Subcutaneous abdominal adipose tissue (tissue), 5 donors: ENCODE results near the gene IFNL2.
"Not testable (repeated sequence)": the region's sequence is repeated elsewhere in the genome, so short reads cannot be mapped to it uniquely, and the experiment has no call there.

Experiments
- H3K27ac ChIP-seq: one replicate; pipeline ENCODE4 v1.7.0; 2013; ENCODE audit warnings: low read depth, mild to moderate bottlenecking, inconsistent platforms, low read length, moderate library complexity
- H3K27me3 ChIP-seq, 5 donors: one replicate each; pipeline ENCODE4 v1.7.0; 2013; ENCODE audit warnings: low read length in 5 of 5, inconsistent platforms in 1 of 5; ENCODE audit not compliant: control insufficient read depth in 5 of 5, insufficient read depth in 4 of 5
- H3K36me3 ChIP-seq, 5 donors: one replicate each; pipeline ENCODE4 v1.7.0; 2013; ENCODE audit warnings: low read length in 5 of 5; ENCODE audit not compliant: control insufficient read depth in 5 of 5, insufficient read depth in 5 of 5
- H3K4me1 ChIP-seq, 5 donors: one replicate each; pipeline ENCODE4 v1.7.0; 2013; ENCODE audit warnings: low read length in 5 of 5, mild to moderate bottlenecking in 3 of 5, moderate library complexity in 1 of 5; ENCODE audit not compliant: control insufficient read depth in 5 of 5, insufficient read depth in 5 of 5
- H3K4me3 ChIP-seq, 5 donors: one replicate each; pipeline ENCODE4 v1.7.0; 2013; ENCODE audit warnings: low read length in 5 of 5, low read depth in 1 of 5
- H3K9ac ChIP-seq, 5 donors: one replicate each; pipeline ENCODE4 v1.7.0; 2013; ENCODE audit warnings: low read length in 5 of 5, mild to moderate bottlenecking in 4 of 5, moderate library complexity in 3 of 5
- H3K9me3 ChIP-seq, 5 donors: one replicate each; pipeline ENCODE4 v1.7.0; 2013; ENCODE audit warnings: low read length in 5 of 5; ENCODE audit not compliant: control insufficient read depth in 5 of 5
- donor health status: healthy.
- donor health status: healthy.
- donor health status: healthy.
- donor health status: healthy.
- donor health status: healthy.

Gene IFNL2

DNA sequence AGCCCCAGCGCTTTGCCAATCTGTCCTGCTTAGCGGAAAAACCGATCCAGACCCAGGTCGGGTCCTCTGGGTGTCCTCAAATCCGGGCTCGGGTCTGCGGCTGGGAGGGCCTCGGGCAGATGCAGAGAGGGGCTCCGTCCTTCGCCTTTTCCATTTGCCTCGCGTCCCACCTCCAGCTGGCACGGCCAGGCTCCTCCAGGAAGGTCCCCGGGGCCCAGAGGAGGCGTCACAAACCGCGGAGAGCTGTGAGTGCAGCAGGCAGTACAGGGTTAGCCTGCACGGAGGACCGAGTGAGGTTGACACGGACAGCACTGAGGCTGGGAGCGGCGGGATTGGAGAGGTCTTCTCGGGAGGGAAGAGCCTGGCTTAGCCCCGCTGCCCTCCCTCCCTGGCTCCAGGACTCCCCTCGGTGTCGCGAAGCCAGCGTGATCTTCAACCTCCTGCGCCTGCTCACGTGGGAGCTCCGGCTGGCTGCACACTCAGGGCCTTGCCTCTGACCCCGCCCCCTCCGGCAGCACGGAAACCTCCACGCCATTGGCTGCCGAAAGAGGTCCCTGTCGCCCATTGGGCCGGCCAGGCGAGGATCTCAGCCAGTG lies 2.8 kb upstream of the IFNL2 start:
- Histone ChIP-seq H3K9ac (no peak overlapping the region), H3K4me3 (no peak overlapping the region), H3K27me3 (peaks cover 29 to 48% (median 44%) of the 10 kb centered on the region in 5 donors), H3K4me1 (peaks cover 0 to 21% (median 17%) of the 10 kb centered on the region in 5 donors), H3K27ac (no peak overlapping the region), H3K9me3 (no peaks in the 10 kb centered on the region), H3K36me3 (no peaks in the 10 kb centered on the region)

DNA sequence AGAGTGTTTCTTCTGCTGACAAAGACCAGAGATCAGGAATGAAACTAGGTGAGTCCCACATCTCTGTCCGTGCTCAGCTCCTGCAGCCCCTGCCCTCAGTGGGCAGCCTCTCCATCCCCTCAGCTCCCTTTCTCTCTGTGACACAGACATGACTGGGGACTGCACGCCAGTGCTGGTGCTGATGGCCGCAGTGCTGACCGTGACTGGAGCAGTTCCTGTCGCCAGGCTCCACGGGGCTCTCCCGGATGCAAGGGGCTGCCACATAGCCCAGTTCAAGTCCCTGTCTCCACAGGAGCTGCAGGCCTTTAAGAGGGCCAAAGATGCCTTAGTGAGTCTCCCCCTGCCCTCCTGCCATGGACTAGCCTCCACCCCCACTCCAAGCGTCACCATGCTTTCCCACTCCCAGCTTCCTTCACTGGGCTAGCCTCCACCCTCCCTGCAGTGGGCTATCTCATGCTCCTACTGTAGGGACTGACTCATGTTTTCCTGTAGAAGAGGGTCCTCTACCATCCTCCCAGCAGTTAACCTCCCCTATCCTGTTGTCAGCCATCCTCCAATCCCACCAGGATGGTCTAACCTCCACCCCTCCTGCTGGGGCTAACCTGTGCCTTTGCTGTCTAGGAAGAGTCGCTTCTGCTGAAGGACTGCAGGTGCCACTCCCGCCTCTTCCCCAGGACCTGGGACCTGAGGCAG lies 481 bp downstream of the IFNL2 start:
- not testable (repeated sequence) for H3K9me3 ChIP-seq, H3K36me3 ChIP-seq, H3K9ac ChIP-seq, H3K27ac ChIP-seq, H3K4me3 ChIP-seq
- peaks cover 0 to 19% (median 17%) of the 10 kb centered on the region in 5 donors for H3K4me1 ChIP-seq
- H3K27me3 ChIP-seq = peaks cover 24 to 36% (median 26%) of the 10 kb centered on the region in 5 donors

DNA sequence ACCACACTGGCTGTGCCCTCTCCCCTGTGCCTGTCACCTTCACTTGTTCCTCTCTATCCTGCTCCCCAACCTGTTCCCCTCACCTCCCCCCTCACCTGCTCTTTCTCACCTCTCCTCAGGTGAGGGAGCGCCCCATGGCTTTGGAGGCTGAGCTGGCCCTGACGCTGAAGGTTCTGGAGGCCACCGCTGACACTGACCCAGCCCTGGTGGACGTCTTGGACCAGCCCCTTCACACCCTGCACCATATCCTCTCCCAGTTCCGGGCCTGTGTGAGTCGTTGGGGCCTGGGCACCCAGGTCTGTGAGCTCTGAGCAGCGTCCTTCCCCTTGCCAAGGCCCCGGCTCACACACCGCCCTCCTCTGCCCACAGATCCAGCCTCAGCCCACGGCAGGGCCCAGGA lies 1.2 kb downstream of the IFNL2 start:
- not testable (repeated sequence) for H3K9ac ChIP-seq, H3K4me3 ChIP-seq, H3K27ac ChIP-seq, H3K9me3 ChIP-seq, H3K36me3 ChIP-seq
- H3K4me1 ChIP-seq = peaks cover 0 to 12% (median 12%) of the 10 kb centered on the region in 5 donors
- peaks cover 17 to 29% (median 19%) of the 10 kb centered on the region in 5 donors for H3K27me3 ChIP-seq

DNA sequence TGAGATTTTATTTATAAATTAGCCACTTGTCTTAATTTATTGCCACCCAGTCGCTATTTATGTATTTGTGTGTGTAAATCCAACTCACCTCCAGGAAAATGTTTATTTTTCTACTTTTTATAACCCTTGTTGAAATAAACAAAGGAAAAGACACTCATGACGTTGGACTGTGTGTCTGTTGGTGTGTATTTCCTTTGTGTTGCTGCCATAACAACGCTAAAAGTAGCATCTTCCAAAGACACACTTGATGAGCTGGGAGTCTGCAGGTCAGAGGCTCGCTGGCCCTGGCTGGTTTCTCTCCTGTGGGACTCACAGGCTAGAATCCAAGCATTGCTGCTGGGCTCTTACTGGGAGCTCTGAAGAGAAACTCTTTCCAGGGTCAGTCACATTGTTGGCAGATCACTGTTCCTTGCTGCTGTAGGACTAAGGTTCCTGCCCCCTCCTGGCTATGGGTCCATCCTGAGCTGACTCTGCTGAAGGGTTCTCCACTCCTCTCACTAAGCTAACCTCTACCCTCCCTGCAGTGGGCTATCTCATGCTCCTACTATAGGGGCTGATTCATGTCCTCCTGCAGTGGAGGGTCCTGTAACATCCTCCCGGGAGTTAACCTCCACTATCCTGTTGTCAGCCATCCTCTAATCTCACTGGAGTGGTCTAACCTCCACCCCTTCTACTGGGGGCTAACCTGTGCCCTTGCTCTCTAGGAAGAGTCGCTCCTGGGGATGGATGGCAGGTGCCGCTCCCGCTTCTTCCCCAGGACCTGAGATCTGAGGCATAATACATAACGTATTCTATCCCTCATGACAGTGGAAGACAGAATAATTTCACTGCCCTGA lies 2.1 kb downstream of the IFNL2 start:
- H3K4me3 ChIP-seq = no peak overlapping the region
- H3K4me1 ChIP-seq = peaks cover 0 to 4% (median 4%) of the 10 kb centered on the region in 5 donors
- no peak overlapping the region for H3K9ac ChIP-seq
- no peaks in the 10 kb centered on the region for H3K36me3 ChIP-seq
- peaks cover 8 to 20% (median 12%) of the 10 kb centered on the region in 5 donors for H3K27me3 ChIP-seq
- H3K9me3 ChIP-seq = no peaks in the 10 kb centered on the region
- H3K27ac ChIP-seq = no peak overlapping the region

DNA sequence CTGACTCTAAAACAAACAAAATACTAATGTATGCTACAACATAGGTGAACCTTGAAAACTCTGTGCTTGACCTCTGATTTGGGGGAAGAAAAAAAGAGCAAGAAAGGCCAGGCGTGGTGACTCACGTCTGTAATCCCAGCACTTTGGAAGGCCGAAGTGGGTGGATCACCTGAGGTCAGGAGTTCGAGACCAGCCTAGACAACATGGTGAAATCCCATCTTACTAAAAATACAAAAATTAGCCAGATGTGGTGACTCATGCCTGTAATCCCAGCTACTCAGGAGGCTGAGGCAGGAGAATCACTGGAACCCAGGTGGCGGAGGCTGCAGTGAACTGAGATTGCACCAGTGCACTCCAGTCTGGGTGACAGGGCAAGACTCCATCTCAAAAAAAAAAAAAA lies 5.7 kb downstream of the IFNL2 start:
- not testable (repeated sequence) for H3K27ac ChIP-seq, H3K9me3 ChIP-seq, H3K4me1 ChIP-seq, H3K36me3 ChIP-seq, H3K4me3 ChIP-seq, H3K9ac ChIP-seq
- H3K27me3 ChIP-seq = peaks cover under 1 to 16% (median 8%) of the 10 kb centered on the region in 5 donors

DNA sequence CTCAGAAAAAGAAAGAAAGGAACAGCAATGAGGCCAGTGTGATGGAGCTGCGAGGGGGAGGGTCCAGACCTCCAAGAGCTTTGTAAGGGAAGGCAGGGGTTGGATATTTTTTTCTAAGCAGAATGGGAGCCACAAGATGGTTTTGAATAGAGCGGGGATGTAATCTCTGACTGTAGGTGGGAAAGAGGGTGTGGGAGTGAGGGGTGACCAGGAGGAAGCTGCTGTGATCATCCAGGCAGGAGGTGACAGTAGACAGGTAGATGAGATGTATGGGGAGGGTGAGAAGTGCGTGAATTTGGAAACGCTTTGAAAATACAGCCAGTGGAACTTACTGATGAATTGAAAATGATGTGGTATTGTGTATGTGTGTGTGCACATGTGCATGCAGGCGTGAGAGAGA lies 7.4 kb downstream of the IFNL2 start:
- no peak overlapping the region for H3K4me3 ChIP-seq
- H3K27me3 ChIP-seq = peaks cover 0 to 10% (median 3%) of the 10 kb centered on the region in 5 donors
- H3K36me3 ChIP-seq = no peaks in the 10 kb centered on the region
- no peaks in the 10 kb centered on the region for H3K9me3 ChIP-seq
- H3K4me1 ChIP-seq = no peaks in the 10 kb centered on the region
- H3K27ac ChIP-seq = no peak overlapping the region
- no peak overlapping the region for H3K9ac ChIP-seq

DNA sequence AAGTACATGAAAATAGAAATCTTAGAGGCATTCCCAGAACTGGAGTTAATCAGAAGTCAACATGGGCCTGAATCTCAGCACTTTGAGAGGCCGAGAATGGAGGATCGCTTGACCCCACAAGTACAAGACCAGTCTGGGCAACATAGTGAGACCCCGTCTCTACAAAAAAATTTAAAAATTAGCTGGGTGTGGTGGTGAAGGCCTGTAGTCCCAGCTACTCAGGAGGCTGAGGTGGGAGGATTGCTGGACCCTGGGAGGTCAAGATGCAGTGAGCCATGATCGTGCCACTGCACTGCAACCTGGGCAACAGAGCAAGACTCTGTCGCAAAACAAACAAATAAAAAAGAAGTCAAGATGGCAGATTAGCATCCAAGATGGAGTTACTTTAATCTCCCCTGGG lies 8.5 kb downstream of the IFNL2 start:
- H3K4me3 ChIP-seq = no peak overlapping the region
- H3K36me3 ChIP-seq = no peaks in the 10 kb centered on the region
- H3K27ac ChIP-seq = no peak overlapping the region
- peaks cover 0 to 7% (median 5%) of the 10 kb centered on the region in 5 donors for H3K9me3 ChIP-seq
- no peaks in the 10 kb centered on the region for H3K4me1 ChIP-seq
- no peak overlapping the region for H3K9ac ChIP-seq
- peaks cover 0 to 4% (median 0%) of the 10 kb centered on the region in 5 donors for H3K27me3 ChIP-seq

DNA sequence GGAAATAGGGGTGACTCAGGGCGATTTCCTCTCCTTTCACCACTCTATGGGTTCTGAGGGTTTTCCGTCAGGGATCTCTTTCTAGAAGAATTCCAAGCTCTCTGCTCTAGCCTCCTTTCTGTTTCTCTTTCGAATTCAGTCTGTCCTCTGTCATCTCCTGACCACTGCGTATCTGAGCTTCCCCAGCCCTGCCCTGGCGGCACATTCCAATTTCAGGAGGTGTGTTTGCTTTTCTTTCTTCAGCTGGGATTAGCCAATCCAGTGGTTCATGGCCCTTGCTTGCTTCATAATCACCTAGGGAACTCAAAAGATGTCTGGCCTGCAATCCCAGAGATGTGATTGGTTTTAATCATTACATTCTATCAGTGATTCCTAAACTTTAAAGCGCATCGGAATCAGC lies 9.4 kb downstream of the IFNL2 start:
- H3K4me3 ChIP-seq = no peak overlapping the region
- H3K4me1 ChIP-seq = no peaks in the 10 kb centered on the region
- H3K9ac ChIP-seq = no peak overlapping the region

DNA sequence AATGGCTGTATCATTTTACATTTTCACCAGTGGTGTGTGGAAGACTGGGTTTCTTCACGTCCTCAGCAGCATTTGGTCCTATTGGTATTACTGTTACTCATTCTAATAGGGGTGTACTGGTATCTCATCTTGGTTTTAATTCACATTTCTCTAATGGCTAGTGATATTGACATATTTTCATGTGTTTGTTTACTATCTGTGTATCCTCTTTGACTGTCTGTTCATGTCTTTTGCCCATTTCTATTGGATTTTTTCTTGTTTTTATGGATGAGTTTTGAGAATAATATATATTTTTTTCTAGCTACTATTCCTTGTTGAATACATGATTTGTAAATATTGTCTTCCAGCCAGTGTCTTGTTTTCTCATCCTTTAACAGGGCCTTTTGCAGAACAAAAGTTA lies 13.8 kb downstream of the IFNL2 start:
- no peak overlapping the region for H3K4me3 ChIP-seq
- H3K9ac ChIP-seq = no peak overlapping the region
- no peaks in the 10 kb centered on the region for H3K36me3 ChIP-seq
- H3K27ac ChIP-seq = no peak overlapping the region
- H3K27me3 ChIP-seq = peaks cover 0 to 4% (median 0%) of the 10 kb centered on the region in 5 donors
- H3K9me3 ChIP-seq = peaks cover 0 to 18% (median 13%) of the 10 kb centered on the region in 5 donors
- H3K4me1 ChIP-seq = no peaks in the 10 kb centered on the region

More for the DNA sequence above, 9.4 kb downstream of the IFNL2 start:
- no peak overlapping the region for H3K27ac ChIP-seq
- H3K9me3 ChIP-seq = peaks cover 0 to 13% (median 10%) of the 10 kb centered on the region in 5 donors
- no peaks in the 10 kb centered on the region for H3K36me3 ChIP-seq
- H3K27me3 ChIP-seq = peaks cover 0 to 4% (median 0%) of the 10 kb centered on the region in 5 donors

DNA sequence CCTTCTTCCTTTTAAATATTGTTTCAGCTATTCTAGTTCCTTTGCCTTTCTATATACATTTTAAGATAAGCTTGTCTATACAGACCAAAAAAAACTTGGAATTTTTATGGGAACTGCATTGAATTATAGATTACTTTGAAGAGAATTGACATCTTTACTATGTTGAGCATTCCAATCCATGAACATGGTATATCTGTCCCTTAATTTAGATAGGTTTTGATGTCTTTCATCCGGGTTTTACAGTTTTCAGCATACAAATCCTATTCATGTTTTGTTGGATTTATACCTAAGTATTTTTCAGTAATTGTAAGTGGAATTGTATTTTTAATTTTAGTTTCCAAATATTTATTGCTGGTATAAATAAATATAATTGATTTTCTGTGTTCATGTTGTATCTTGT lies 15.8 kb downstream of the IFNL2 start:
- H3K9ac ChIP-seq = no peak overlapping the region
- H3K4me1 ChIP-seq = no peaks in the 10 kb centered on the region
- peaks cover 0 to 24% (median 17%) of the 10 kb centered on the region in 5 donors for H3K9me3 ChIP-seq
- H3K4me3 ChIP-seq = no peak overlapping the region
- H3K27ac ChIP-seq = no peak overlapping the region
- no peaks in the 10 kb centered on the region for H3K27me3 ChIP-seq
- no peaks in the 10 kb centered on the region for H3K36me3 ChIP-seq
